SU-DHL-6 (cell line): ENCODE data around the gene CLMN.

ENCODE experiments used
- H2AFZ ChIP-seq: fragments of 200-600 bp; sonication (generic); 2 replicates; pipeline ENCODE4 v1.6.1; 2014; ENCODE audit warnings: low read depth, mild to moderate bottlenecking, moderate library complexity, mixed read lengths, antibody characterized with exemption, low read length; ENCODE audit not compliant: severe bottlenecking
- H3F3A ChIP-seq: fragments of 200-600 bp; shearing (Covaris generic); 2 replicates; pipeline ENCODE4 v1.6.0; 2016; ENCODE audit warnings: antibody characterized with exemption, mild to moderate bottlenecking; ENCODE audit not compliant: insufficient read depth
- H3K27ac ChIP-seq: fragments of 200-600 bp; sonication (generic); 2 replicates; pipeline ENCODE4 v1.5.1; 2016; ENCODE audit warnings: low read depth, mild to moderate bottlenecking, low read length, moderate library complexity, mixed read lengths
- H3K27me3 ChIP-seq: fragments of 200-600 bp; sonication (generic), shearing (Covaris generic); 2 replicates; pipeline ENCODE4 v1.6.0; 2014; ENCODE audit warnings: mild to moderate bottlenecking, low read length
- H3K36me3 ChIP-seq: fragments of 200-600 bp; sonication (generic); 2 replicates; pipeline ENCODE4 v1.6.1; 2014; ENCODE audit warnings: mild to moderate bottlenecking, low read length, mixed read lengths
- H3K4me2 ChIP-seq: fragments of 300-600, 200-600 bp; shearing (Covaris generic), sonication (generic); 2 replicates; pipeline ENCODE4 v1.6.0; 2014; ENCODE audit warnings: low read length, low read depth, mild to moderate bottlenecking; ENCODE audit not compliant: poor library complexity, severe bottlenecking
- H3K4me3 ChIP-seq: fragments of 200-600 bp; sonication (generic); 2 replicates; pipeline ENCODE4 v1.5.1; 2014; ENCODE audit warnings: antibody characterized with exemption, low read length, mild to moderate bottlenecking, mixed read lengths; ENCODE audit not compliant: insufficient read depth, poor library complexity, severe bottlenecking
- H3K79me2 ChIP-seq: fragments of 200-600 bp; sonication (generic); 2 replicates; pipeline ENCODE4 v1.6.1; 2014; ENCODE audit warnings: mild to moderate bottlenecking, low read length, moderate library complexity; ENCODE audit not compliant: insufficient read depth
- H3K9ac ChIP-seq: fragments of 200-600 bp; sonication (generic); 2 replicates; pipeline ENCODE4 v1.7.0; 2014; ENCODE audit warnings: mild to moderate bottlenecking, low read length
- H3K9me2 ChIP-seq: fragments of 200-600 bp; sonication (generic); replicated peaks from 2 replicates; pipeline ENCODE4 v1.6.1; 2014; ENCODE audit warnings: low read length; ENCODE audit not compliant: insufficient read depth
- H3K9me3 ChIP-seq: fragments of 200-600 bp; sonication (generic); 2 replicates; pipeline ENCODE4 v1.6.1; 2014; ENCODE audit warnings: low read length, mixed read lengths; ENCODE audit not compliant: insufficient read depth
- H4K20me1 ChIP-seq: fragments of 200-600 bp; sonication (generic); 2 replicates; pipeline ENCODE4 v1.6.1; 2014; ENCODE audit warnings: low read depth, mild to moderate bottlenecking, antibody characterized with exemption, low read length, moderate library complexity, mixed read lengths
- CTCF ChIP-seq: fragments of 200-600 bp; sonication (generic); IDR thresholded peaks from one replicate; pipeline ENCODE4 v1.5.1; 2017; ENCODE audit warnings: antibody characterized with exemption, mild to moderate bottlenecking, low read length, moderate library complexity; ENCODE audit not compliant: insufficient read depth, poor library complexity, severe bottlenecking
- EZH2phosphoT487 ChIP-seq: fragments of 200-600 bp; sonication (generic), shearing (Covaris generic); conservative IDR thresholded peaks from 2 replicates; pipeline ENCODE4 v1.6.1; 2018; ENCODE audit warnings: mild to moderate bottlenecking, antibody characterized with exemption, low read length, moderate library complexity, mixed read lengths

CLMN gene

GRCh38 chr14:95215094-95215725 is 104.5 kb downstream of the CLMN start:
- no peaks in the 10 kb centered on the region for H3K27me3 ChIP-seq
- no peak for TF ChIP-seq EZH2phosphoT487
- no peak for TF ChIP-seq CTCF
- H3K79me2 ChIP-seq = no peaks in the 10 kb centered on the region
- H3F3A ChIP-seq = no peaks in the 10 kb centered on the region
- H3K9me3 ChIP-seq = no peaks in the 10 kb centered on the region
- no peak overlapping the region for H3K27ac ChIP-seq
- no peaks in the 10 kb centered on the region for H3K36me3 ChIP-seq
- no peak overlapping the region for H3K4me3 ChIP-seq
- H4K20me1 ChIP-seq = no peaks in the 10 kb centered on the region
- no peak overlapping the region for H3K4me2 ChIP-seq
- no peak overlapping the region for H3K9ac ChIP-seq
- H2AFZ ChIP-seq = no peak overlapping the region
- no peaks in the 10 kb centered on the region for H3K9me2 ChIP-seq

- Histone ChIP-seq H3K27ac (no peak overlapping the region), H3K4me2 (no peak overlapping the region), H3K4me3 (no peak overlapping the region), H2AFZ (no peak overlapping the region), H4K20me1 (no peaks in the 10 kb centered on the region), H3K9me3 (no peaks in the 10 kb centered on the region), H3K79me2 (no peaks in the 10 kb centered on the region), H3K27me3 (no peaks in the 10 kb centered on the region), H3K36me3 (no peaks in the 10 kb centered on the region), H3F3A (no peaks in the 10 kb centered on the region), H3K9me2 (no peaks in the 10 kb centered on the region), H3K9ac (no peak overlapping the region)
- no peak for TF ChIP-seq CTCF
- no peak for TF ChIP-seq EZH2phosphoT487
These were observed 105.9 kb downstream of the CLMN start for GRCh38 chr14:95213774-95214173.

DNA sequence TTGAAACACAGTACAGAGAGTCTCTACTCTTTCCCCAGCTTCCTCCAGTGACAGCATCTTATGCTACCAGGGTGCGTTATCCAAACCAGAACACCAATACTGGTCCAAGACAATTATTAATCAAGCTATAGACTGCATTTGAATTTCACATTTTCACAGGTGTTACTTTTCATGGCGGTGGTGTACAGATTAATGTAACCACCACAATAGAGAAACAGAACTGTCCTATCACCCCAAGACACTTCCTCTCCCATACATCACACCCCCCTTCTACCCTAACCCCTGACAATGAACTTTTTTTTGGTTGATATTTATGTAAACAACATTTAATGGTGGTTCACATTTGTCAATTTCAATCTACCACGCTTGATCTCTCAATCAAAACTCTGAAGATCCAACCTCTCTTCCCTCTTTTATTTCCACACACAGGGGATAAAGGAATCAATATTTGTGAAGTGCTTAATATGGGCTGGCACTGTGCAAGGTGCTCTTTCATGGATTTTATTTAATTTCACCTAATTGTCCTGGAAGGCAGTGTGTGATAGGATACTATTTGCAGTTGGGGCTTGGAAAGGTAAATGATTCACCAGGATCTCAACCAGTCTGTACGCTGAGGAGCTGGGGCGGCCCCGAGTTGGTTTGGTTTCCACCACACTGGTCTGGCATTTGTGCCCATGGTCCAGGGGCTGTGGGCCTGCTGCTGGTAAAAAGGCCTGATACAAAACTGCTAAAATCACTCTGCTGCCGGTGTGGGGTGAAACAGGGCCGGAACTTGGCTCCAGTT is 107.8 kb downstream of the CLMN start:
- Histone ChIP-seq H4K20me1 (no peaks in the 10 kb centered on the region), H3K9me2 (no peaks in the 10 kb centered on the region), H3K4me2 (no peak overlapping the region), H3K79me2 (no peaks in the 10 kb centered on the region), H3K36me3 (no peaks in the 10 kb centered on the region), H3K27ac (no peak overlapping the region), H2AFZ (no peak overlapping the region), H3K4me3 (no peak overlapping the region), H3K27me3 (no peaks in the 10 kb centered on the region), H3K9ac (no peak overlapping the region), H3F3A (no peaks in the 10 kb centered on the region), H3K9me3 (no peaks in the 10 kb centered on the region)
- TF ChIP-seq CTCF = no peak
- TF ChIP-seq EZH2phosphoT487 = no peak
